Smooth muscle cell (in vitro differentiated cells): Measurements from ENCODE around the gene USP36. TPM values are rescaled to one million over a fixed set of nuclear protein-coding genes. Genes with fewer than 3 reads are reported as not detected.
A peak's percentile ranks its signal among the peaks of the same experiment; 100 is the strongest.

Experiments used
- DNase-seq: peaks from one replicate; lab custom pipeline; 2025; ENCODE audit not compliant: unreplicated experiment; lab: John Stamatoyannopoulos, UW
- H2AFZ ChIP-seq: fragments of 200-600 bp; sonication (generic); 2 replicates; pipeline ENCODE4 v1.6.0; 2016; ENCODE audit warnings: antibody characterized with exemption, low read depth, mild to moderate bottlenecking
- H3F3A ChIP-seq: fragments of 200-600 bp; sonication (generic); 2 replicates; pipeline ENCODE4 v1.6.0; 2017; ENCODE audit warnings: antibody characterized with exemption, low read depth
- H3K27ac ChIP-seq: fragments of 200-600 bp; sonication (generic); 2 replicates; pipeline ENCODE4 v1.5.1; 2016; ENCODE audit warnings: low read depth, mild to moderate bottlenecking
- H3K27me3 ChIP-seq: fragments of 200-600 bp; sonication (generic); 2 replicates; pipeline ENCODE4 v1.6.1; 2016; ENCODE audit warnings: low read depth, mild to moderate bottlenecking
- H3K36me3 ChIP-seq: fragments of 200-600 bp; sonication (generic); 2 replicates; pipeline ENCODE4 v1.5.1; 2016; ENCODE audit warnings: low read depth
- H3K4me1 ChIP-seq: fragments of 200-600 bp; sonication (generic); 2 replicates; pipeline ENCODE4 v1.5.1; 2016; ENCODE audit warnings: low read depth
- H3K4me2 ChIP-seq: fragments of 200-600 bp; sonication (generic); 2 replicates; pipeline ENCODE4 v1.6.0; 2016; ENCODE audit warnings: mild to moderate bottlenecking
- H3K4me3 ChIP-seq: fragments of 200-600 bp; sonication (generic); 2 replicates; pipeline ENCODE4 v1.5.1; 2016; ENCODE audit warnings: mild to moderate bottlenecking
- H3K79me2 ChIP-seq: fragments of 200-600 bp; sonication (generic); 2 replicates; pipeline ENCODE4 v1.6.0; 2016; ENCODE audit warnings: low read depth, mild to moderate bottlenecking
- H3K9ac ChIP-seq: fragments of 200-600 bp; sonication (generic); 2 replicates; pipeline ENCODE4 v1.6.0; 2016; ENCODE audit warnings: low read depth
- H3K9me3 ChIP-seq: fragments of 200-600 bp; sonication (generic); replicated peaks from 2 replicates; pipeline ENCODE4 v1.5.1; 2016; ENCODE audit warnings: low read depth
- H4K20me1 ChIP-seq: fragments of 200-600 bp; sonication (generic); 2 replicates; pipeline ENCODE4 v1.6.0; 2016; ENCODE audit warnings: low read depth
- CTCF ChIP-seq: fragments of 200-600 bp; sonication (generic); IDR thresholded peaks from 2 replicates; pipeline ENCODE4 v1.5.1; 2017; ENCODE audit warnings: borderline replicate concordance, mild to moderate bottlenecking, antibody characterized with exemption; ENCODE audit not compliant: insufficient read depth, poor library complexity, severe bottlenecking
- WGBS: methylation state at CpG from one replicate; pipeline ENCODE4 v1.1.7; 2016; ENCODE audit warnings: low lambda C conversion rate; 5-methylcytosine and 5-hydroxymethylcytosine counted together
- polyA plus RNA-seq: library from polyadenylated mRNA; unstranded; fragments of >200 nt; fragmentation: Nextera tagmentation; extraction: Ambion mirVana; gene quantifications from 2 replicates; pipeline ENCODE4 v1.2.1, GENCODE V29; 2016
- total RNA-seq: library from RNA; depleted of rRNA; stranded (reverse); fragments of >200 nt; gene quantifications from 2 replicates; pipeline ENCODE4 v1.2.3, GENCODE V29; 2014

USP36 gene
- total and polyA plus RNA-seq, 2 experiments from 2014 or later = 17.6 to 29.0 TPM

GRCh38 chr17:78886954-78887353, 46.3 kb upstream of the USP36 start:
- Histone ChIP-seq H3K27me3 (no peaks in the 10 kb centered on the region), H3K4me3 (no peak overlapping the region), H3K4me2 (no peak overlapping the region), H3K9me3 (no peaks in the 10 kb centered on the region), H3K36me3 (no peaks in the 10 kb centered on the region), H2AFZ (no peak overlapping the region), H3K27ac (no peak overlapping the region), H3K79me2 (peaks cover 42% of the 10 kb centered on the region), H3K9ac (no peak overlapping the region), H3F3A (peaks cover 9% of the 10 kb centered on the region), H3K4me1 (peaks cover 22% of the 10 kb centered on the region), H4K20me1 (peaks cover 45% of the 10 kb centered on the region)
- no peak for TF ChIP-seq CTCF
- WGBS = 98% methylated on average over 12 of the region's 12 CpGs
- DNase-seq = no peak

GRCh38 chr17:78885956-78886355, 45.3 kb upstream of the USP36 start:
- Histone ChIP-seq H3K4me3 (no peak overlapping the region), H4K20me1 (peaks cover 35% of the 10 kb centered on the region), H3K4me1 (peaks cover 22% of the 10 kb centered on the region), H3K9ac (no peak overlapping the region), H3K4me2 (no peak overlapping the region), H3F3A (peaks cover 9% of the 10 kb centered on the region), H3K9me3 (no peaks in the 10 kb centered on the region), H3K36me3 (no peaks in the 10 kb centered on the region), H3K27me3 (no peaks in the 10 kb centered on the region), H3K27ac (no peak overlapping the region), H3K79me2 (peaks cover 49% of the 10 kb centered on the region), H2AFZ (no peak overlapping the region)
- no peak for TF ChIP-seq CTCF
- 90% methylated on average over 8 of the region's 8 CpGs for WGBS
- no peak for DNase-seq

GRCh38 chr17:78884876-78885667, 44.5 kb upstream of the USP36 start:
- TF ChIP-seq CTCF = no peak
- peak overlapping the region; percentile 96 for H3K27ac ChIP-seq
- no peak overlapping the region for H3K9ac ChIP-seq
- no peak for DNase-seq
- no peak overlapping the region for H3K4me2 ChIP-seq
- no peak overlapping the region for H2AFZ ChIP-seq
- H3K27me3 ChIP-seq = no peaks in the 10 kb centered on the region
- H3K79me2 ChIP-seq = peaks cover 49% of the 10 kb centered on the region
- no peaks in the 10 kb centered on the region for H3K36me3 ChIP-seq
- H3K4me1 ChIP-seq = peaks cover 22% of the 10 kb centered on the region
- no peak overlapping the region for H3K4me3 ChIP-seq
- peaks cover 30% of the 10 kb centered on the region for H4K20me1 ChIP-seq
- H3F3A ChIP-seq = peaks cover 9% of the 10 kb centered on the region
- H3K9me3 ChIP-seq = no peaks in the 10 kb centered on the region
- 96% methylated on average over 24 of the region's 24 CpGs for WGBS
